ENCODE measurements around the gene MACO1.
"Not testable (repeated sequence)": the region's sequence is repeated elsewhere in the genome, so short reads cannot be mapped to it uniquely, and the experiment has no call there.

GRCh38 chr1:25414157-25414556, 16.5 kb upstream of the MACO1 start:
- not testable (repeated sequence) for TF ChIP-seq POLR2A (IDR thresholded peaks at IDR 0.05; ENCODE audit: low read length); GATA1 (IDR thresholded peaks at IDR 0.05; ENCODE audit: low read depth, low read length)
